K562 (cell line): Measurements from ENCODE around the gene ATAD3B. TPM values are rescaled to one million over a fixed set of nuclear protein-coding genes. Genes with fewer than 3 reads are reported as not detected.

ENCODE experiments used
- ADNP ChIP-seq: fragments of 200-800 bp; sonication (Bioruptor generic); IDR thresholded peaks from 2 replicates; pipeline ENCODE4 v1.6.1; 2016; ENCODE audit warnings: missing genetic modification characterization, missing compliant biosample characterization
- C11orf30 ChIP-seq: fragments of 450-650 bp; IDR thresholded peaks from 2 replicates; pipeline ENCODE4 v1.6.1; 2016; ENCODE audit warnings: low read depth, mild to moderate bottlenecking
- CBFA2T2 ChIP-seq: fragments of 450-650 bp; conservative IDR thresholded peaks from 2 replicates; pipeline ENCODE4 v1.6.1; 2017; ENCODE audit warnings: mild to moderate bottlenecking
- CHCHD3 ChIP-seq: fragments of 250-450 bp; sonication (Bioruptor Pico); IDR thresholded peaks from 2 replicates; pipeline ENCODE4 v2.1.2; 2022; ENCODE audit warnings: mild to moderate bottlenecking
- CSDE1 ChIP-seq, 2 experiments: fragments of 450-650 bp; IDR thresholded peaks; 2 replicates each; pipeline ENCODE4 v1.6.1; 2016; ENCODE audit warnings: mild to moderate bottlenecking in 1 of 2
- DIDO1 ChIP-seq: fragments of 450-650 bp; IDR thresholded peaks from 2 replicates; pipeline ENCODE4 v1.6.1; 2016; ENCODE audit warnings: low read depth, missing biosample characterization, missing genetic modification characterization
- HDAC1 ChIP-seq, 2 experiments: fragments of 450-650 bp; IDR thresholded peaks; 2 replicates each; pipeline ENCODE4 v1.6.1; 2016 to 2017; ENCODE audit warnings: inconsistent platforms in 1 of 2, mild to moderate bottlenecking in 1 of 2, moderate library complexity in 1 of 2
- IFI16 ChIP-seq: fragments of 250-450 bp; sonication (Bioruptor Pico); IDR thresholded peaks from 2 replicates; pipeline ENCODE4 v2.1.2; 2022; ENCODE audit warnings: mild to moderate bottlenecking, inconsistent platforms
- MTA1 ChIP-seq: fragments of 450-650 bp; IDR thresholded peaks from 2 replicates; pipeline ENCODE4 v1.6.1; 2017; ENCODE audit warnings: borderline replicate concordance
- MXD1 ChIP-seq: fragments of 250-450 bp; sonication (Bioruptor Pico); IDR thresholded peaks from 2 replicates; pipeline ENCODE4 v1.8.0; 2021; ENCODE audit warnings: borderline replicate concordance, mild to moderate bottlenecking, moderate library complexity; ENCODE audit not compliant: poor library complexity, severe bottlenecking
- NCOA1 ChIP-seq: fragments of 450-650 bp; IDR thresholded peaks from 2 replicates; pipeline ENCODE4 v1.6.1; 2016; ENCODE audit warnings: low read depth
- OTX1 ChIP-seq: fragments of 450-650 bp; formaldehyde crosslinking; IDR thresholded peaks from 2 replicates; pipeline ENCODE4 v1.4.0; 2022; ENCODE audit warnings: mild to moderate bottlenecking
- POLR2B ChIP-seq: fragments of 450-650 bp; IDR thresholded peaks from 2 replicates; pipeline ENCODE4 v1.6.1; 2018; ENCODE audit warnings: low read depth; ENCODE audit not compliant: partially characterized antibody
- POLR2G ChIP-seq: fragments of 200-400 bp; formaldehyde crosslinking; IDR thresholded peaks from 2 replicates; pipeline ENCODE4 v1.6.1; 2017; ENCODE audit warnings: low read depth, mild to moderate bottlenecking, antibody characterized with exemption, low read length, moderate library complexity
- PRPF4 ChIP-seq: fragments of 200-400 bp; formaldehyde crosslinking; IDR thresholded peaks from one replicate; pipeline ENCODE4 v1.6.1; 2017; ENCODE audit warnings: low read length, low read depth, mild to moderate bottlenecking; ENCODE audit not compliant: insufficient read depth, poor library complexity, severe bottlenecking
- RB1 ChIP-seq: fragments of 450-650 bp; IDR thresholded peaks from 2 replicates; pipeline ENCODE4 v1.6.1; 2017; ENCODE audit warnings: low read depth, mild to moderate bottlenecking
- RBM34 ChIP-seq: fragments of 200-400 bp; formaldehyde crosslinking; IDR thresholded peaks from 2 replicates; pipeline ENCODE4 v1.6.1; 2018; ENCODE audit warnings: low read length, borderline replicate concordance; ENCODE audit not compliant: insufficient read depth
- SIN3A ChIP-seq, 2 experiments: fragments of 150-350 bp in 1 of 2; IDR thresholded peaks; 2 replicates each; pipeline ENCODE4 v1.6.1; 2011 to 2016; ENCODE audit warnings: borderline replicate concordance in 2 of 2, low read depth in 2 of 2, low read length in 2 of 2, mild to moderate bottlenecking in 2 of 2, moderate library complexity in 2 of 2; ENCODE audit not compliant: control insufficient read depth in 1 of 2
- SIN3B ChIP-seq: fragments of 450-650 bp; IDR thresholded peaks from 2 replicates; pipeline ENCODE4 v1.6.1; 2017; ENCODE audit warnings: low read depth, mild to moderate bottlenecking, moderate library complexity
- USF1 ChIP-seq: sonication (generic); formaldehyde crosslinking; IDR thresholded peaks from 2 replicates; pipeline ENCODE4 v1.9.0; 2022; ENCODE audit warnings: mild to moderate bottlenecking, missing genetic modification reagents
- ZNF134 ChIP-seq: fragments of 250-450 bp; sonication (Bioruptor Pico); conservative IDR thresholded peaks from 2 replicates; pipeline ENCODE4 v1.4.0; 2020
- ZNF146 ChIP-seq: IDR thresholded peaks from one replicate; pipeline ENCODE4 v1.6.1; 2018; ENCODE audit warnings: missing compliant biosample characterization; ENCODE audit not compliant: unreplicated experiment
- ZNF165 ChIP-seq: fragments of 250-450 bp; sonication (Bioruptor Pico); IDR thresholded peaks from 2 replicates; pipeline ENCODE4 v1.4.0; 2020; ENCODE audit warnings: borderline replicate concordance
- ZNF3 ChIP-seq: fragments of 250-450 bp; sonication (Bioruptor Pico); IDR thresholded peaks from 2 replicates; pipeline ENCODE4 v1.5.0; 2021; ENCODE audit warnings: mild to moderate bottlenecking, moderate library complexity
- polyA plus RNA-seq, 8 experiments: library from polyadenylated mRNA; depleted of rRNA in 4 of 8; stranded (reverse) in 5 of 8; unstranded in 3 of 8; fragments of >200 nt; fragmentation: Nextera tagmentation in 2 of 8; fragmentation: Illumina TruSeq in 1 of 8; extraction: Ambion mirVana in 2 of 8; extraction: Trizol in 1 of 8; gene quantifications; 2 replicates each; pipeline versions ENCODE4 v1.2.1 to v1.2.3, GENCODE V29; 2011 to 2014; ENCODE audit warnings: inconsistent platforms in 1 of 8, missing spikeins in 1 of 8
- total RNA-seq, 7 experiments: library from RNA; depleted of rRNA in 6 of 7; stranded (reverse); fragments of >200 nt in 6 of 7; fragmentation: Illumina TruSeq in 2 of 7; extraction: Trizol in 2 of 7; gene quantifications; 2 replicates each; pipeline versions ENCODE4 v1.2.1 to v1.2.3, GENCODE V29; 2011 to 2021; ENCODE audit warnings: low replicate concordance in 1 of 7
- TF ChIP-seq, protein P1 (sequence below): fragments of 450-650 bp; formaldehyde crosslinking; IDR thresholded peaks from 2 replicates; pipeline ENCODE4 v1.4.0; 2022; ENCODE audit warnings: missing genetic modification characterization
- TF ChIP-seq, protein P2 (sequence below): fragments of 450-650 bp; IDR thresholded peaks from 2 replicates; pipeline ENCODE4 v1.6.1; 2016; ENCODE audit warnings: borderline replicate concordance

The ATAD3B gene
- total and polyA plus RNA-seq, 9 of the 15 experiments (the other 6 are each of a cell fraction or from before 2014, with no cell fraction given) = 0.07 to 113 (median 27.7) TPM

DNA sequence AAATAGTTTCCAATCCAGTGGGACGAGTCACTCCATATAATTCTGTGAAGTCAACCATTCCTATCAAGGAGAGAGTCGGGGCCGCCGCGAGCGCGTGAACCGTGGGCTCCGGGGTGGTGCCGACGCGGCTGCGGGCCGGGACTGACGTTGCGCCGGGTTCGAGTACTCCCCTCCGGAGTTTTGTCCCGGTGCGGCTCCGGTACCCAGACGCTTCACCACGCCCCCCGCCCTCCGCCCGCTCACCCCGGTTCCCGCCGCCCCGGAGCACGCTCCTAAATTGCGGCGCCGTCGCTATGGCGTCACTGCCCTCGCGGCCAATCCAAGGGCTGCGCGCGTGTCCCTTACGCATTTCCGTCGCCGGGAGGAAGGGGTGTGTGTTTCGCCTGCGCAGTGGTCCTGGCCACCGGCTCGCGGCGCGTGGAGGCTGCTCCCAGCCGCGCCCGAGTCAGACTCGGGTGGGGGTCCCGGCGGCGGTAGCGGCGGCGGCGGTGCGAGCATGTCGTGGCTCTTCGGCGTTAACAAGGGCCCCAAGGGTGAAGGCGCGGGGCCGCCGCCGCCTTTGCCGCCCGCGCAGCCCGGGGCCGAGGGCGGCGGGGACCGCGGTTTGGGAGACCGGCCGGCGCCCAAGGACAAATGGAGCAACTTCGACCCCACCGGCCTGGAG is at the start of gene ATAD3B (continued):
- TF ChIP-seq POLR2G (peak; percentile 87), ADNP (no peak), SIN3B (peak; percentile 97), CSDE1 (IDR thresholded peaks at IDR 0.05) (peak in 1 of 2 experiments; percentile 86; a peak in 1 of 4 replicates), ZNF134 (CRISPR knock-in tag) (no peak), RBM34 (no peak), ZNF146 (CRISPR knock-in tag) (peak; percentile 18), OTX1 (peak; percentile 38; the same call in 1 of the 2 replicates), NCOA1 (peak; percentile 28; the same call in 1 of the 2 replicates), POLR2B (peak; percentile 63), USF1 (CRISPR knock-in tag) (peak; percentile 56), C11orf30 (peak; percentile 99), IFI16 (no peak), CBFA2T2 (no peak), PRPF4 (no peak), DIDO1 (tag) (peak; percentile 80; the same call in 1 of the 2 replicates), CHCHD3 (CRISPR knock-in tag) (no peak), MTA1 (peak; percentile 99), SIN3A (IDR thresholded peaks at IDR 0.05; ENCODE audit: borderline replicate concordance in 2 of 2, control insufficient read depth in 1 of 2, low read depth in 2 of 2, low read length in 2 of 2) (peak; percentile 71 to 97), ZNF165 (CRISPR knock-in tag) (no peak), HDAC1 (IDR thresholded peaks at IDR 0.05) (peak; percentile 13 to 98; a peak in 3 of 4 replicates), MXD1 (CRISPR knock-in tag) (peak; percentile 77), ZNF3 (CRISPR knock-in tag) (no peak), RB1 (peak; percentile 99)
- TF ChIP-seq, protein P1, sequence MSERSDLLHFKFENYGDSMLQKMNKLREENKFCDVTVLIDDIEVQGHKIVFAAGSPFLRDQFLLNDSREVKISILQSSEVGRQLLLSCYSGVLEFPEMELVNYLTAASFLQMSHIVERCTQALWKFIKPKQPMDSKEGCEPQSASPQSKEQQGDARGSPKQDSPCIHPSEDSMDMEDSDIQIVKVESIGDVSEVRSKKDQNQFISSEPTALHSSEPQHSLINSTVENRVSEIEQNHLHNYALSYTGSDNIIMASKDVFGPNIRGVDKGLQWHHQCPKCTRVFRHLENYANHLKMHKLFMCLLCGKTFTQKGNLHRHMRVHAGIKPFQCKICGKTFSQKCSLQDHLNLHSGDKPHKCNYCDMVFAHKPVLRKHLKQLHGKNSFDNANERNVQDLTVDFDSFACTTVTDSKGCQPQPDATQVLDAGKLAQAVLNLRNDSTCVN (CRISPR knock-in tag) = no peak
- TF ChIP-seq, protein P2, sequence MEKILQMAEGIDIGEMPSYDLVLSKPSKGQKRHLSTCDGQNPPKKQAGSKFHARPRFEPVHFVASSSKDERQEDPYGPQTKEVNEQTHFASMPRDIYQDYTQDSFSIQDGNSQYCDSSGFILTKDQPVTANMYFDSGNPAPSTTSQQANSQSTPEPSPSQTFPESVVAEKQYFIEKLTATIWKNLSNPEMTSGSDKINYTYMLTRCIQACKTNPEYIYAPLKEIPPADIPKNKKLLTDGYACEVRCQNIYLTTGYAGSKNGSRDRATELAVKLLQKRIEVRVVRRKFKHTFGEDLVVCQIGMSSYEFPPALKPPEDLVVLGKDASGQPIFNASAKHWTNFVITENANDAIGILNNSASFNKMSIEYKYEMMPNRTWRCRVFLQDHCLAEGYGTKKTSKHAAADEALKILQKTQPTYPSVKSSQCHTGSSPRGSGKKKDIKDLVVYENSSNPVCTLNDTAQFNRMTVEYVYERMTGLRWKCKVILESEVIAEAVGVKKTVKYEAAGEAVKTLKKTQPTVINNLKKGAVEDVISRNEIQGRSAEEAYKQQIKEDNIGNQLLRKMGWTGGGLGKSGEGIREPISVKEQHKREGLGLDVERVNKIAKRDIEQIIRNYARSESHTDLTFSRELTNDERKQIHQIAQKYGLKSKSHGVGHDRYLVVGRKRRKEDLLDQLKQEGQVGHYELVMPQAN = peak; percentile 94; the same call in 1 of the 2 replicates
